ENCODE measurements around the gene STRIT1.

GRCh38 chr3:155303540-155304097 is 10.1 kb upstream of the STRIT1 start:
- TF ChIP-seq POLR2A (IDR thresholded peaks at IDR 0.05) (no peak), CTCF (IDR thresholded peaks at IDR 0.05) (no peak)

Measured in upper lobe of left lung (tissue), 4 donors.